Right kidney (tissue), 1 donor: Measurements from ENCODE around the gene FBXL16.
"Not testable (repeated sequence)": the region's sequence is repeated elsewhere in the genome, so short reads cannot be mapped to it uniquely, and the experiment has no call there.

Experiments used
- DNase-seq: peaks from one replicate; pipeline ENCODE4 v3.0.0-alpha.2; 2016

FBXL16 gene

GRCh38 chr16:709566-710499, 4.2 kb upstream of the FBXL16 start:
- DNase-seq = no peak

GRCh38 chr16:708959-709358, 3.4 kb upstream of the FBXL16 start:
- no peak for DNase-seq

- DNase-seq = no peak
Observed at GRCh38 chr16:708019-708418, 2.4 kb upstream of the FBXL16 start.

- DNase-seq = no peak
Observed at GRCh38 chr16:707062-707538, 1.5 kb upstream of the FBXL16 start.

- no peak for DNase-seq
Observed at GRCh38 chr16:706189-707061, 824 bp upstream of the FBXL16 start.

- DNase-seq = no peak
Observed at GRCh38 chr16:704552-705380, 835 bp downstream of the FBXL16 start.

- no peak for DNase-seq
Observed at GRCh38 chr16:704047-704446, 1.6 kb downstream of the FBXL16 start.

GRCh38 chr16:703406-703805, 2.2 kb downstream of the FBXL16 start:
- no peak for DNase-seq

- DNase-seq = no peak
Observed at GRCh38 chr16:702341-702740, 3.3 kb downstream of the FBXL16 start.

GRCh38 chr16:700684-701584, 4.7 kb downstream of the FBXL16 start:
- peak; percentile 69 for DNase-seq

- no peak for DNase-seq
Observed at GRCh38 chr16:698911-699671, 6.5 kb downstream of the FBXL16 start.

- DNase-seq = peak; percentile 58
Observed at GRCh38 chr16:695355-696089, 10.1 kb downstream of the FBXL16 start.

- no peak for DNase-seq
Observed at GRCh38 chr16:694863-695354, 10.7 kb downstream of the FBXL16 start.

GRCh38 chr16:694187-694862, 11.3 kb downstream of the FBXL16 start:
- DNase-seq = no peak

- DNase-seq = no peak
Observed at GRCh38 chr16:693766-694165, 11.8 kb downstream of the FBXL16 start.

GRCh38 chr16:693364-693763, 12.2 kb downstream of the FBXL16 start:
- DNase-seq = no peak

- DNase-seq = no peak
Observed at GRCh38 chr16:692356-693108, 13.1 kb downstream of the FBXL16 start.

GRCh38 chr16:691242-691641, 14.4 kb downstream of the FBXL16 start:
- not testable (repeated sequence) for DNase-seq
